NK-92 (cell line): ENCODE data around the gene CXCL16.
A peak's percentile ranks its signal among the peaks of the same experiment; 100 is the strongest.
"Not testable (repeated sequence)": the region's sequence is repeated elsewhere in the genome, so short reads cannot be mapped to it uniquely, and the experiment has no call there.

Experiments
- DNase-seq: peaks from one replicate; lab custom pipeline; 2025; ENCODE audit not compliant: unreplicated experiment; lab: John Stamatoyannopoulos, UW

Gene CXCL16

DNA sequence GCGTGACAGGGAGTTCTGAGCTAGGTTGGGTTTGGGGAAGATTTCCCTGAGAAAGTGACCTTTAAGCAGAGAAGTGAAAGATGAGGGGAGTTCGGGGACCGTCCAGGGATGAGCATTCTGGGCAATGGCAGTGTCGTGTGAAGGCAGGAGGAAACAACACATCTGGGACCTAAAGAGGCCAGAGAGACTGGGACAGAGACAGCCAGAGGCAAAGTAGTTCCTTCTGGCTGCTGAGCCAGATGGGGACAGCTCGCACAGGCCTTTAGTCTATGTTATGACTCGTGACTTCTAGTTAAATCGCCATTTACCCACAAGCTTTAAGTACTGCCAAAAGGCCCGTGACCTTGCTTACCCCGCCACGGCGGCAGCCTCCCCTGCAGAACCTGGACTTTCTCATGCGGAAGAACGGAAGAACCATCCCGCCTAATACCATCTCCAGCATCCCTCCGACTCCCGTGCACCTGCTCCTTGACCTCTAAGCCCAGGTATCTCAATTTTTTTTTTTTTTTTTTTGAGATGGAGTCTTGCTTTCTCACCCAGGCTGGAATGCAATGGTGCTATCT, 17.0 kb downstream of the CXCL16 start:
- DNase-seq, result no peak

DNA sequence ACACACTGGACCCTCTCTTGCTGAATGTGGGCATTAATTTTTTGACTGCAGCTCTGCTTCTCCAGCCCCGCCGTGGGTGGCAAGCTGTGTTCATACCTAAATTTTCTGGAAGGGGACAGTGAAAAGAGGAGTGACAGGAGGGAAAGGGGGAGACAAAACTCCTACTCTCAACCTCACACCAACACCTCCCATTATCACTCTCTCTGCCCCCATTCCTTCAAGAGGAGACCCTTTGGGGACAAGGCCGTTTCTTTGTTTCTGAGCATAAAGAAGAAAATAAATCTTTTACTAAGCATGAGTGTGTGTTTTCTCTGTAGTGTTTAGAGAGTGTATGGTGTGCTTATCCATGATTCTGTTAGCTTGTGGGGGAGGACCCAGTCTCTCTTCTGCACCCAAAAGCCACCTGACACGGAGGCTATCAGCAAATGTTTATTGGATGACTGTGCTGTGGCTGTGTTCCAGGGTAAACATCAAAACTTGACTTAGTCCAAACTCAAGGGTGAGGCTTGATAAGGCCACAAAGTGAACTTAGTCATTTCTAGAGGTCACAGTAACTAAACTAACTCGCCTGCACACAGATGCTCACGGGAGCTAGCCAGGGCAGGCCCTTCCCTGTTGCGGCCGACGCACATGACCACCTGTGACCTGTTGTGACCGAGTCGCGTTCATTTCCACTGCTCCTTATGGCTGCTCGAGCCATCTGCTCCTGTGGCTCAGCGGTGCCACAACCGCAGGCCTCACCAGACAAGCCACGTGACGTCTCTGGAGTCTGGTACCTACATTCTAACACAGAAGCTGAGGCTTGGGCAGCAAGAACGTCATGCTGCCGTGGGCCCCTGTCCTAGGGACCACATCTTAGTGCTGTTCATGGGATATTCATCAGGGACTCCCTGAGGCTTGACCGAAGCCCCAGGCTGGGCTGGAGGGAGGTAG, 18.3 kb downstream of the CXCL16 start:
- no peak for DNase-seq

DNA sequence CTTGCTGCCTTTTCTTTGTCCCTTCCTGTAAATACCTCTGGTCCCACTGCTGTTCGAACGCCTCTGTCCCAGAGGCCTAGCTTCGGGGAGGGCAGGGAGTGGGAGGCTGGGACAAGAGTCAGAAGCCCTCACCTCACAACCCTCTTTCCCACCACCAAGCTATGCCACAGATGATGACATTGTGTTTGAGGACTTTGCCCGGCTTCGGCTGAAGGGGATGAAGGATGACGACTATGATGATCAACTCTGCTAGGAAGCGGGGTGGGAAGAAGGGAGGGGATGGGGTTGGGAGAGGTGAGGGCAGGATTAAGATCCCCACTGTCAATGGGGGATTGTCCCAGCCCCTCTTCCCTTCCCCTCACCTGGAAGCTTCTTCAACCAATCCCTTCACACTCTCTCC, 18.9 kb downstream of the CXCL16 start:
- DNase-seq, result no peak

DNA sequence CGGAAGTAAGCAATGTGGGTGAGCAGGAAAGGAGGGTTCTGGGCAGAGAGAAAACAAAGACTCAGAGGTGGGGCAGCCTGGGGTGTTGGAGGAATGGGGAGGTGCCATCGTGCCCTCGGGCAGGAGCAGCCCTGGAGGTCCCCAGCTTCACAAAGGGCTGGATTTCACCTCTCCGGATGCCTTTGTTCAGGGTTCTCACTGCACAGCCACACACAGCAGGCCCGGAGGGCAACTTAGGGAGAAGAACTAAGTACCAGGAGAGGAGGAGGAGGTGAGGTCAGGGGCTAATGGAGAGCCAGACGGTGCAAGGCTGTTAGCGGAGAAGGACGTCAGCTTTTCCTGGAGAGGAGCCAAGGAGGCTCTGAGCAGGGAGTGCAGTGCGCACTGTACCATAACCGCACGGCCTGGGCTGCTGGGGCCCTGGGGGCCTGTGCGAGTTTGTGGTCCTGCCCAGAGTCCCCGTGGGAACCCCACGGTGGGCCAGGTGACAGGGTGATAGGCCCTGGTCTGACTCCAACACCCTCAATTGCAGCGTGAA, 20.0 kb downstream of the CXCL16 start:
- no peak for DNase-seq

DNA sequence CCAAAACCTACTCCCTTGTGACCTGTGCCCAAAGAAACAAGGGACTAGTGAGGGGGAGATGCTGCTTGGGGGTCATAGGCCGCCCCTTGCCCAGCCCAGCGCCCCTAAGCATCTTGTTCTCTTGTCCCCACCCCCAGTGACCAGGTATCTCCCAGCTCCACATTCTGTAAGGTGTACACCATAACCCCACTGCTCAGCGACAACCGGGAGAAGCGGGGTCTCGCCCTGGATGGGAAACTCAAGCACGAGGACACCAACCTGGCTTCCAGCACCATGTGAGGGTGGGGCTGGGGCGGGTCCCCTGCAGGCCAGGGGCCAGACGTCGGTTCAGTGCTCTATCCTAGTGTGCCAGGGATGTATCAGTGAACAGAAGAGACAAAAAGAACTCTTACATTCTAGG, 20.6 kb downstream of the CXCL16 start:
- DNase-seq, result no peak

DNA sequence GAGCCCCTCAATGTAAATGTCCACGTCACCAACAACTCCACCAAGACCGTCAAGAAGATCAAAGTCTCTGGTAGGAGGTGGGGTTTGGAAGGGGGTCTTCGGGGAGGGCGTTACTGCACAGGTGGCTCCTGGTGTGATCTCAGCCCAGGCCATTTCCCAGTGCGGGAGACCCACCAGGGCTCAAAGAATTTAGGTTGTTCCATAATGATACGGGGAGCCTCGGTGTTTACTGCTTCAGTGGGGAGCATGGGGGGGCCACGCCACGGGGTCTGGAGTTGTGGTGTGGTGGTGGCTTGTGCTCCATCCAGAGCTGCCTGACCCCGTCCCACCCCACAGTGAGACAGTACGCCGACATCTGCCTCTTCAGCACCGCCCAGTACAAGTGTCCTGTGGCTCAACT, 21.5 kb downstream of the CXCL16 start:
- DNase-seq, result no peak

DNA sequence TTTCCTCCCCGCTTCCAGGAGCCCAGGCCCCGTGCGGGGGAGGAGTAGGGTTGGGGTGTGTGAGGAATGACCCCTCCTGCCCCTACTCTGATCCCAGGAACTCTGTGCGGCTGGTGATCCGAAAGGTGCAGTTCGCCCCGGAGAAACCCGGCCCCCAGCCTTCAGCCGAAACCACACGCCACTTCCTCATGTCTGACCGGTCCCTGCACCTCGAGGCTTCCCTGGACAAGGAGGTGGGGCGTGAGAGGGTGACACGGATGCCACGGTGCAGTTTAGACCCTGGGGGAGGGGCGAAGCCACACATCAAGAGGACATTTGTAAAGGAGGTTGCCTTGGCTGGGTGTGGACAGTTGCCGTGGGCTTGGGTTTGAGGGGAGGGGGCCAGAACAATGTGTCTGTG, 21.9 kb downstream of the CXCL16 start:
- DNase-seq, result no peak

DNA sequence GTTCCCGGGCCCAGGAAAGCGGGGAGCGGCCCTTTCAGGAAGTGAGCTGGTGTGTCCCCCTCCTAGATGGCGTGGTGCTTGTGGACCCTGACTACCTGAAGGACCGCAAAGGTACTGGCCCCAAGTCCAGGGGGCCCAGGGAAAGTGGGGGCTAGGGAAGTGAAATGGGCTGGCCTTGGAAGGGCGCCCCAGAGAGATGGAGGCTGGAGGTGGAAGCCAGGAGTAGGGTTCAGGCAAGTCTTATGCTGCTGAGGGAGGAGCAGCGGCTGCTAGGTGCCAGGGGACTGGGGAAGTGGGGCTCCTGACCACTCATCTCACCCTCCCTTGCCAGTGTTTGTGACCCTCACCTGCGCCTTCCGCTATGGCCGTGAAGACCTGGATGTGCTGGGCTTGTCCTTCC, 23.6 kb downstream of the CXCL16 start:
- no peak for DNase-seq

DNA sequence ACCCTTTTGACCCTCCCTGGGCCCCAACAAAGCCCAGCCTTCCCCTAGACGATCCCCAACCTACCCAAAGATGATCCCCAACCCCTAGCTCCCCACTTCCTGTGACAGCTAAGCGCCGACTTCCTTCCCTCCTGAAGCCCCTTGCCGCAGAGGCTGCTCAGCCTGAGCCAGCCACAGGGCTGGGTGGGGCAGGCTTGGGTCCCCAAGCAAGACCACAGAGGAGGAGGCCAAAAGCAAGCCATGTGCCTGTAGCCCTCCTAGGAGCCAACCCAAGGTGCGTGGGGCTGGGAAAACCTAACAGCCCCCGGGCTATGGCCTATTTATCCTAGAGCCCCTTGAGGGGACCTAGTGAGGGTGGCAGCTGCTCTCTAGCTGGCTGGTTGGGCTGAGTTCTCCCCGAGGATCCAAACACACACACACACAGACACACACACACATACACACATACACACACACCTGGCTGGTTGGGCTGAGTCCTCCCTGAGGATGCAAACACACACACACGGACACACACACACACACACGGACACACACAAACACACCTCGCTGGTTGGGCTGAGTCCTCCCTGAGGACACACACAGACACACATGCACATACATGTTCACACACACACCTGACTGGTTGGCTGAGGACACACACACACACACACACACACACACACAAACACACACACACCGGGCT, 24.5 kb downstream of the CXCL16 start:
- DNase-seq, result no peak

DNA sequence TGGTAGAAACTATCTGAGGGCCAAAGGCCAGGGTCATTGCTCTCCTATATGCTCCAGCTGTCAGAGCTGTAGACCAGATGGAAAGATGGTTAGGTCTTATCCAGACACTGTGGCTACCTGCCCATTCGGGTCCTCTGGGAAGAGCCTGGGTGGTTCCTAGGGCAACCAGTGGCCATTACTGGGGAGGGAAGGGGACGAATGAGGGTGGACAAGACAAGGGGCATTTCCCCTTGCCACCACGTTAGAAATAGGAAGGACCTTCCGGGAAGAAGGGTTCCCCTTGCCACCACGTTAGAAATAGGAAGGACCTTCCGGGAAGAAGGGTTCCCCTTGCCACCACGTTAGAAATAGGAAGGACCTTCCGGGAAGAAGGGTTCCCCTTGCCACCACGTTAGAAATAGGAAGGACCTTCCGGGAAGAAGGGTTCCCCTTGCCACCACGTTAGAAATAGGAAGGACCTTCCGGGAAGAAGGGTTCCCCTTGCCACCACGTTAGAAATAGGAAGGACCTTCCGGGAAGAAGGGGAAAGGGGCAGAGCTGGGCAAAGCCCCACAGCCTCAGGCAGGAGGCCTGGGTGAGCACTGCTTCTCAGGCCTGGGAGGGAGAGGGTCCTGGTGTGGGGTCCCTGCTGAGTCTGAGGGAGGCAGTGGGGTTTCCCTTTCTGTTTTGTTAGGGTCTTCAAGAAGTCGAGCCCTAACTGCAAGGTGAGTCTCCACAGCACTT, 25.2 kb downstream of the CXCL16 start:
- not testable (repeated sequence) for DNase-seq

DNA sequence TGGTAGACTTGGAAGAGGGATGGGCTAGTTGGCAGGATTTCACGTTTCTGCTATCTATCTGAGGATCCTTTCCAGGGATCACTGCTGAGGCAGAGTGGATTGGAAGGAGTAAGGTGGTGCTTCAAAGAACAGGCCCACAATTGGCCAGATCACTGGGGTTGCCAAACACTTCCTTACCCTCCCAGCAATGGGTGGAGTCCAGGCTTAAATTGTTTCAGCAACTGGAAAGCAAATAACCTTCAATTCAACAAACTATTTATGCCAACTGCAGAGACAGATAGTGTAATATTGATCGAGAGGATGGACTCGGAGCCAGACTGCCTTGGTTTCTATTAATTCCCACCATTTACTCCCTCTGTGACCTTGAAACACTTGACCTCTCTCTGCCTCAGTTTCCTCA, 27.2 kb downstream of the CXCL16 start:
- DNase-seq, result no peak

DNA sequence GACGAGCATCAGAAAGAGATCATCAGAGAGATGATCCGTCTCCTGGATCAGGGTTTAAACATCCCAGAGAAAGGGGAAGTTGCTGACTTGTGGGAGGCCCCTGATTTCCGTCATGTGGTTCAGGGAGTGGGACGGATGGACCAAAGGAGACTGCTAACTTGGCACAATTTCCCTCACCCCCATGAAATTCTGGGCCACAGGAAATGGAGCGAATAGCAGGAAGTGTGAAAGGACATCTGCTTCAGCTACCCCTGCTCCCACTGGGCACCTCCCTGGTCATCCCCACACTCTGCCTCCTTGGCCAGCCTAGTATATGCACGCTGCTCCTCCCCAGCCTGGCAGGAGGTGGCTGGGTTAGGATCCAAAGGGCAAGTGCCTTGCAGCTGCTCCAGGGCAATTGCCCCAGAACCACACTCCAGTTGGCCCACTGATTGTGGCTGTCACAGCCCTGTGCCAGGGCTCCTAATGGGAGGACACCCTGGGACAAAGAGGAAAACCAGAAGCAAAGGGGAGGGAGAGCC, 28.0 kb downstream of the CXCL16 start:
- DNase-seq, result no peak

DNA sequence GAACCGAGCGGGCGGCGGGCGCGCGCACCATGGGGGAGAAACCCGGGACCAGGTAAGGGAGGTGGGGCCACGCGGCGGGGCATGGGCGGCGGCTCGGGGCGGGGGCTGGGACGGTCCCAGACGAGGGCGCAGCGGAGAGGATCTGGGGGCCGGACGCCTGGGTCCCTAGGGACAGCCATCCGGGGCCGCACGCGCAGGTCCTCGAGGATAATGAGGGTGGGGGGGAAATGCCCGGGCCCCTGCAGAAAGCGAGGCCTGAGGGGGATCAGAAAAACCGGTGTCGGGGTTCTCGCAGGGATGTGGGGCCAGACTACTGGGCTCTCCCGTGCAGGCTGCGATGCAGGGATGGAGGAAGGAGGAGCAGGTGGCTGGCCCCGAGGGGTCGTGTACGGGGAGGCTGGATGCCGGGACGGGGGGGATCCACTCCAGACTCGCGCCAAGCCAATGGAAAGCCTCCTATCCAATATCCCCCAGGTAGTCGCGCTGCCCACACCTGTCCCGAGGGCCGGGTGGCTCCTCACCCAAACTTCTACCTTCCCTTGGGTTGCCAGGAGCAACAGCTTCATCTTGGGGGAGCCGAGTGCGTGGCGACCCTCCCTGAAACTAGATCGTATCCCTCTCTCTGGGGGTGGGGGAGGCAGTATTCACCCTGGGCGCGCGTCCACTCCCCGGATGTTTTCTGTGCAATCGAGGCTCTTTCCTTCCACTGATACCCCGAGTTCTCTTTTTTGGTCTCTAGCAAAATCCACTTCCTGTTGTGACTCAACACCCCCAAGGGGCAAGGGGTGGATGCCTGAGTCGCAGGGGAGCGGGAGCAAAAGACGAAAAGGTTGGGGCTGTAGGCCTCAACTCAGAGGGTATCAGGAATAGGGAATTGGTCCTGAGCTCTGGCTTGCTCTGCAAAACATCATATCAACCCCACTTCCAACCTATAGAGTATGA, 28.8 kb downstream of the CXCL16 start:
- DNase-seq, result no peak

DNA sequence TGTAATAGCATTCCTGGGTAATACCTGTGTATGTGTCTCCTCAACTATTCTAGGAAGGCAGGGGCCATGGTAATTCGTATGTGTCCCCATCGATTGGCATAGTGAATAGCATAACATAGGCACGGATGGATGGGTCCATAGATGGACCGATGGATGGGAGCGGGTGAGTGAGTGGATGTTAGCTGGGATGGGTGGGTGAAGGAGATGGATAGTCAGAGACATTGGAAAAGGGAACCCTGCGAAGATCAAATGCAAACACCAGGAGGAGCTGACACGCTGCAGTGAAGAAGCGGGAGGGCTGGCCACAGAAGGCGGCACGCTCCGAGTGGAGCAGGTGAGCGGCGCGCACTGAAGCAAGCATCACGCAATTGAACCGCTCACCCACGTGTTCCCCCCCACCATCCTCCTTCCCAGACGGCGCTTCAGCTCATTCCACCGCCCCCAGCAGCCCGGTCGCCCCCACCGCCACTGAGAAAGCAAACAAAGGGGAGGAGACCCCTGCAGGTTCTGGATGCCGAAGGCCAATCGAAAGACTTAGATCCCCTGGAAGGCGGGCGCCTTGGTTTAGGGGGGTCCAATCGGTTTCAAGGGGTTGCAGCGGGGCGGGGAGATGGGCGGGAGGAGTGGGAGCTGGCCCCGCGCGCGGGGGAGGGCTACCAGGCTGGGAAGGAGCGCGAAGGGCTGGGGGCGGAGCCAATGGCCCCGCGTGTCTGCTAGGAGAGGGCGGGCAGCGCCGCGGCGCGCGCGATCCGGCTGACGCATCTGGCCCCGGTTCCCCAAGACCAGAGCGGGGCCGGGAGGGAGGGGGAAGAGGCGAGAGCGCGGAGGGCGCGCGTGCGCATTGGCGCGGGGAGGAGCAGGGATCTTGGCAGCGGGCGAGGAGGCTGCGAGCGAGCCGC, 29.7 kb downstream of the CXCL16 start, which contains the start of gene ARRB2:
ARRB2 (plus strand) TSS at position 839 of the 899 bp plus-strand sequence. CDS start 90 bp downstream, outside the sequence.
- DNase-seq, result peak; percentile 81

DNA sequence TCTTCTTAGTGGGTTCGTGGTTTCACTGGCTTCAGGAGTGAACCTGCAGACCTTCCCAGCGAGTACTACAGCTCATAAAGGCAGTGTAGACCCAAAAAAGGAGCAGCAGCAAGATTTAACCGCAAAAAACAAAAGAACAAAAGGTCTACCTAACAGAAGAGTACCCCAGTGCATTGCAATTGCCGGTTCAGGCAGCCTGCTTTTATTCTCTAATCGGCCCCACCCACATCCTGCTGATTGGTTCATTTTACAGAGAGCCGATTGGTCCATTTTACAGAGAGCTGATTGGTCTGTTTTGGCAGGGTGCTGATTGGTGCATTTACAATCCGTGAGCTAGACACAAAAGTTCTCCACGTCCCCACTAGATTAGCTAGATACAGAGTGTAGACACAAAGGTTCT, 31.3 kb downstream of the CXCL16 start:
- DNase-seq, result no peak

DNA sequence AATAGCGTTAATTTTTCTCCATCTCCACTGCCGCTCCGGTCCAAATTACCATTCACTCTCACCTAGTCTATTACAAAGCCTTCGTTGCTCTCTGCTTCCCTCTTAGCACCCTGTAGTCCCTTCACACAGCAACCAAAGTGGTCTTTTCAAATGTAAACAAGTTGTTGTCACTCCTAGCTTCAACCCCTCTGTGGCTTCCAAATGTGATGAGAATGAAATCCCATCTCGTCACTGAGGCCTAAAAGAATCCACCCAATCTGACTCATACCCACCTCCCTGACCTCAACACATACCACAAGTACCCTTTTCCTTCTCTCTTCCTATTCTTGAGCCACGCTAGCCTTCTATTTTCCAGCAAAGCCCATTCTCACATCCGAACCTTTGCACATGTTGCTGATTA, 33.6 kb downstream of the CXCL16 start:
- DNase-seq, result no peak

DNA sequence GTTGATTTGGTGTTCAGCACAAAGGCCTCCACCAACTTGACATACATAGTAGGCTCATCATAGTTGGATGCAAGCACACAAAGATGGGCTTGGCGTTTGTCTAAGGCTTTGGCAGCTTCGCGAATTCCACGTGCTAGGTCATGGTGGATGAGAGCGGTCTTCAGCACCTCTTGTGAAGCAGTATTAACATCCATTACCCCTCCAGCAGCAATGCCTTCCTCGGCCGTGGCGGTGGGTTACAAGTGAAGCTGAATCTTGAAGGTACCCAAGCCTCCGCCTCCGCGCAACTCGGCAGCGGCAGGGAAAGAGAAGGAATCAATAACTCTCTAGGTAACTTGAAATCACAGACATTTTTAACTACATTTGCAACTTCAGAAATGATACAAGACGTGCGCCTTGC, 34.7 kb downstream of the CXCL16 start:
- DNase-seq, result no peak

DNA sequence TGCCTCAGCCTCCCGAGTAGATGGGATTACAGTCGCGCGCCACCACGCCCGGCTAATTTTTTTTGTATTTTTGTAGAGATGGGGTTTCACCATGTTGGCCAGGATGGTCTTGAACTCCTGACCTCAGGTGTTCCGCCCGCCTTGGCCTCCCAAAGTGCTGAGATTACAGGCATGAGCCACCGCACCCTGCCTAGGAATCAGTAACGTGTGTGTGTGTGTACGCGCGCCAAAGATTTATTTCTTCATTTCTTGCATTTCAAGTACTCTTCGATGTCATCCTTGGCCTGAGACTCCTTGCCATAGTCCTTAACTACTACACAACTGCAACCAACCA, 35.2 kb downstream of the CXCL16 start:
- not testable (repeated sequence) for DNase-seq

DNA sequence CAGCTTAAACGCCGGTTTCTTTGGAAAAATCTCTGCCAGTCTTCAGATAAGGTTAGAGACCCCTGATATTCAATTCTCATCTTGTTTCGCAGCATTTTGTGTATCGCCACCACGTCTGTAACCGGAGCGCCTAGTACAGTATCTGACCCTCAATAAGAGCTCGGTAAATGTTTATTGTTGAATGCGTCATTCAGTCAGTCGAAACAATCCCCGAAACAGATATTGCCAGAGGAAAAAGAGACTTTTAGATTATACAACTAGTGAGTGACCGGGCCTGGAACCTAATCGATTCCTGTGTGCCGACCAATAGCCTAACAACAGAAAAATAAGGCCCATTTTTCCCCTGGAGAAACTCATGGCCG, 36.4 kb downstream of the CXCL16 start:
- no peak for DNase-seq
